WTC11 (cell line): ENCODE data around the gene TNIK.

Experiments
- KAT7 ChIP-seq: sonication (generic); formaldehyde crosslinking; IDR thresholded peaks from 2 replicates; pipeline ENCODE4 v1.8.1; 2023; ENCODE audit warnings: missing genetic modification reagents, mild to moderate bottlenecking, borderline replicate concordance
- NFE2L1 ChIP-seq: sonication (generic); formaldehyde crosslinking; IDR thresholded peaks from 2 replicates; pipeline ENCODE4 v1.8.1; 2023; ENCODE audit warnings: missing genetic modification reagents
- RELA ChIP-seq: sonication (generic); formaldehyde crosslinking; IDR thresholded peaks from 2 replicates; pipeline ENCODE4 v1.8.1; 2022; ENCODE audit warnings: missing genetic modification reagents, mild to moderate bottlenecking, borderline replicate concordance
- TF ChIP-seq, protein P1 (sequence below): sonication (generic); formaldehyde crosslinking; IDR thresholded peaks from 2 replicates; pipeline ENCODE4 v1.8.1; 2023; ENCODE audit warnings: mild to moderate bottlenecking, missing genetic modification reagents, borderline replicate concordance
- TF ChIP-seq, protein P2 (sequence below): fragments of 200-600 bp; IDR thresholded peaks from 2 replicates; pipeline ENCODE4 v1.8.0; 2022; ENCODE audit warnings: antibody characterized with exemption
- TF ChIP-seq, protein P3 (sequence below): sonication (generic); formaldehyde crosslinking; IDR thresholded peaks from 2 replicates; pipeline ENCODE4 v1.8.1; 2022; ENCODE audit warnings: missing genetic modification reagents, borderline replicate concordance

DNA sequence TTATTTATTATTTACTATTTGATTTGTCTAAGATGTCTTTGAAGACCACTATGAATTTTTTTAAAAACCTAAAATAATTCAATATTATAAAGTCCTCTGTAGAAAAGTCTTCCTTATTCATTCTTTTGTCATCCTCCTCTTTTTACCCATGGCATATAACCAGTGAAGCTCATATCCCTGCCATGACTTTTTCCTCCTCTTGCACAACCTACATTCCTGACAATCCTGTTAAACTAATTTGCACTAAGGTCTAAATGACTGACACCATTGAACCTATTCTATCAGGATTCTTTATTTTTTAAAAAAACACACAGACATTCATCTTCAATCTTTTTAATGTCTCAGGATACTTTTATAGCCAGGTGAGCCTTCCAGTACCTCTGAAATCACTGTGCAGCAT lies 273.8 kb downstream of the TNIK start:
- TF ChIP-seq NFE2L1 (CRISPR knock-in tag) (no peak), RELA (CRISPR knock-in tag) (no peak), KAT7 (no peak)
- TF ChIP-seq, protein P1, sequence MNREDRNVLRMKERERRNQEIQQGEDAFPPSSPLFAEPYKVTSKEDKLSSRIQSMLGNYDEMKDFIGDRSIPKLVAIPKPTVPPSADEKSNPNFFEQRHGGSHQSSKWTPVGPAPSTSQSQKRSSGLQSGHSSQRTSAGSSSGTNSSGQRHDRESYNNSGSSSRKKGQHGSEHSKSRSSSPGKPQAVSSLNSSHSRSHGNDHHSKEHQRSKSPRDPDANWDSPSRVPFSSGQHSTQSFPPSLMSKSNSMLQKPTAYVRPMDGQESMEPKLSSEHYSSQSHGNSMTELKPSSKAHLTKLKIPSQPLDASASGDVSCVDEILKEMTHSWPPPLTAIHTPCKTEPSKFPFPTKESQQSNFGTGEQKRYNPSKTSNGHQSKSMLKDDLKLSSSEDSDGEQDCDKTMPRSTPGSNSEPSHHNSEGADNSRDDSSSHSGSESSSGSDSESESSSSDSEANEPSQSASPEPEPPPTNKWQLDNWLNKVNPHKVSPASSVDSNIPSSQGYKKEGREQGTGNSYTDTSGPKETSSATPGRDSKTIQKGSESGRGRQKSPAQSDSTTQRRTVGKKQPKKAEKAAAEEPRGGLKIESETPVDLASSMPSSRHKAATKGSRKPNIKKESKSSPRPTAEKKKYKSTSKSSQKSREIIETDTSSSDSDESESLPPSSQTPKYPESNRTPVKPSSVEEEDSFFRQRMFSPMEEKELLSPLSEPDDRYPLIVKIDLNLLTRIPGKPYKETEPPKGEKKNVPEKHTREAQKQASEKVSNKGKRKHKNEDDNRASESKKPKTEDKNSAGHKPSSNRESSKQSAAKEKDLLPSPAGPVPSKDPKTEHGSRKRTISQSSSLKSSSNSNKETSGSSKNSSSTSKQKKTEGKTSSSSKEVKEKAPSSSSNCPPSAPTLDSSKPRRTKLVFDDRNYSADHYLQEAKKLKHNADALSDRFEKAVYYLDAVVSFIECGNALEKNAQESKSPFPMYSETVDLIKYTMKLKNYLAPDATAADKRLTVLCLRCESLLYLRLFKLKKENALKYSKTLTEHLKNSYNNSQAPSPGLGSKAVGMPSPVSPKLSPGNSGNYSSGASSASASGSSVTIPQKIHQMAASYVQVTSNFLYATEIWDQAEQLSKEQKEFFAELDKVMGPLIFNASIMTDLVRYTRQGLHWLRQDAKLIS (CRISPR knock-in tag), result no peak
- TF ChIP-seq, protein P2, sequence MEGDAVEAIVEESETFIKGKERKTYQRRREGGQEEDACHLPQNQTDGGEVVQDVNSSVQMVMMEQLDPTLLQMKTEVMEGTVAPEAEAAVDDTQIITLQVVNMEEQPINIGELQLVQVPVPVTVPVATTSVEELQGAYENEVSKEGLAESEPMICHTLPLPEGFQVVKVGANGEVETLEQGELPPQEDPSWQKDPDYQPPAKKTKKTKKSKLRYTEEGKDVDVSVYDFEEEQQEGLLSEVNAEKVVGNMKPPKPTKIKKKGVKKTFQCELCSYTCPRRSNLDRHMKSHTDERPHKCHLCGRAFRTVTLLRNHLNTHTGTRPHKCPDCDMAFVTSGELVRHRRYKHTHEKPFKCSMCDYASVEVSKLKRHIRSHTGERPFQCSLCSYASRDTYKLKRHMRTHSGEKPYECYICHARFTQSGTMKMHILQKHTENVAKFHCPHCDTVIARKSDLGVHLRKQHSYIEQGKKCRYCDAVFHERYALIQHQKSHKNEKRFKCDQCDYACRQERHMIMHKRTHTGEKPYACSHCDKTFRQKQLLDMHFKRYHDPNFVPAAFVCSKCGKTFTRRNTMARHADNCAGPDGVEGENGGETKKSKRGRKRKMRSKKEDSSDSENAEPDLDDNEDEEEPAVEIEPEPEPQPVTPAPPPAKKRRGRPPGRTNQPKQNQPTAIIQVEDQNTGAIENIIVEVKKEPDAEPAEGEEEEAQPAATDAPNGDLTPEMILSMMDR, result no peak
- TF ChIP-seq, protein P3, sequence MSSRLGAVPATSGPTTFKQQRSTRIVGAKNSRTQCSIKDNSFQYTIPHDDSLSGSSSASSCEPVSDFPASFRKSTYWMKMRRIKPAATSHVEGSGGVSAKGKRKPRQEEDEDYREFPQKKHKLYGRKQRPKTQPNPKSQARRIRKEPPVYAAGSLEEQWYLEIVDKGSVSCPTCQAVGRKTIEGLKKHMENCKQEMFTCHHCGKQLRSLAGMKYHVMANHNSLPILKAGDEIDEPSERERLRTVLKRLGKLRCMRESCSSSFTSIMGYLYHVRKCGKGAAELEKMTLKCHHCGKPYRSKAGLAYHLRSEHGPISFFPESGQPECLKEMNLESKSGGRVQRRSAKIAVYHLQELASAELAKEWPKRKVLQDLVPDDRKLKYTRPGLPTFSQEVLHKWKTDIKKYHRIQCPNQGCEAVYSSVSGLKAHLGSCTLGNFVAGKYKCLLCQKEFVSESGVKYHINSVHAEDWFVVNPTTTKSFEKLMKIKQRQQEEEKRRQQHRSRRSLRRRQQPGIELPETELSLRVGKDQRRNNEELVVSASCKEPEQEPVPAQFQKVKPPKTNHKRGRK, result no peak
